ENCODE results near the gene GAP43.

The GAP43 gene

DNA sequence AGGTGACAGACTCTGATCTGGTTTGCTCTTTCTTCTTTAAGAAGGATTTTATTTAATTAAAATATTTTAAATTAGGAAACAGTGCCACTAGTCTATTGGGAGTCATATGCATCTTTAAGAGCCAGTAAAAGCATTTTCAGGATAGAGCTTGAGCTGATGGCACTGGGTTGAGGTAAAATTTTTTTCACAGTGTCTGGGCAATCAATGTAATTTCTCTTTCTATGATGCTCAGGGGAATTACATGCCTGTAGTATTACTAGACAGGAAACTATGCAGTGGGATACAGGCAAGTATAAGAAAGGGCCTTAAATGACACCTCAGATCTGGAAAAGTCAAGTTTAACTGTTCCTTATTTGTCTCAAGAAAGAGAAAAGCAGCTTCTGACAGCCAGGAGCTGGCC lies 76.4 kb downstream of the GAP43 start:
- no peak overlapping the region for H2AFZ ChIP-seq (ENCODE audit: low read depth, low read length)
- H3K27me3 ChIP-seq (ENCODE audit: insufficient read depth, low read length), result no peaks in the 10 kb centered on the region
- peaks cover 19% of the 10 kb centered on the region for H3K4me1 ChIP-seq (ENCODE audit: insufficient read depth, low read length)
- no peak overlapping the region for H3K4me3 ChIP-seq (ENCODE audit: low read length)
- no peaks in the 10 kb centered on the region for H3K36me3 ChIP-seq (ENCODE audit: insufficient read depth, low read length)
- H3K9me3 ChIP-seq (ENCODE audit: low read length), result no peaks in the 10 kb centered on the region

DNA sequence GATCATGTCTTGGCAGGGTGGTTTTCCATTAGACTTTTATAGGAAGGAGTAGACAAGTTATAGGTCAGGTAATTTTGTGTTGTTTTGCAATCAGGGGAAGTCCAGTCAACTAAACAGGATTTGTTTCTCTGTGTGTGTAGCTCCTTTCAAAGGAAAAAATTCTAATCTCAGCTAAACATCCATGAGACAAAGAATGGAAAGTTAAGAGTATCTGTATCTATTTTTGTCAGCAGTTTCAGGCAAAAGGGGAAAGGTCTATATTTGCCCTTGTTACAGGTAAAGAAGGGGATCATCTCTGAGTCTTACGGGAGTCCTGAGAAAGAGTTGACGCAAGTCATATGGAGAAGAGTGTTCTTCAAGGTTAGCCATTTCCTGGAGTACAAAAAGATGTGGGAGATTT lies 79.3 kb downstream of the GAP43 start:
- Histone ChIP-seq H3K36me3 (ENCODE audit: insufficient read depth, low read length) (no peaks in the 10 kb centered on the region), H3K4me3 (ENCODE audit: low read length) (no peak overlapping the region), H3K9me3 (ENCODE audit: low read length) (no peaks in the 10 kb centered on the region), H3K27me3 (ENCODE audit: insufficient read depth, low read length) (no peaks in the 10 kb centered on the region), H2AFZ (ENCODE audit: low read depth, low read length) (no peak overlapping the region), H3K4me1 (ENCODE audit: insufficient read depth, low read length) (peaks cover 19% of the 10 kb centered on the region)

DNA sequence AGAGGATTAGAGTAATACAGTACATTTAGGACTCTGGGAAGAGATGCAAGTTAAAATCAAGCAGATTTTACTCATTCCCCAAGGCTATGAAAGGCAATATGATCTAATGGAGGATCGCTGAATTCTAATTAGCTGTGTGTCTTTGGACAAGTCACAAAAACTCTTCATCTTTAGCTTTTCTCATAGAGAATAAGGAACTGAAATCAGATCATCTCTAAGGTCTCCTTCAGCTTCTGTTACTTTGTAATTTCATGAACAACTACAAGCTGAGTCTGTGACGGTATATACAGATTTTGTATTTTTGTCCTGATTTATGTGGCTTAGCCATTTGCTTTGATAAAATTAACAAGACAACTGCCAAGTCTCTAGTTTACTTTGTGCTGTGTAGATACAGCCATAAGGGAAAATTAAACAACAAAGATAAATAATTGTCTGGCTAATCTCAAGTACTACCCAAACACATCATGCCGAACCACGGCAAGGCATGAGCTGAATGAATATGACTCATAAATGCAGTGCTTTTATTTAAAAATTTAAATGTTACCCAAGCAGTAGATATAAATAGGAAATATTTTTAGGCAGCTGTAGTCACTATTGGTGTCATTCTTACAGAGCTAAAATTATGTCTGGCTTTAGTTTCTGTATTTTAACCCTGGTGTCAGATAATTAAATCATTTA lies 81.5 kb downstream of the GAP43 start:
- no peaks in the 10 kb centered on the region for H3K27me3 ChIP-seq (ENCODE audit: insufficient read depth, low read length)
- no peaks in the 10 kb centered on the region for H3K36me3 ChIP-seq (ENCODE audit: insufficient read depth, low read length)
- H3K9me3 ChIP-seq (ENCODE audit: low read length), result no peaks in the 10 kb centered on the region
- no peak overlapping the region for H3K4me3 ChIP-seq (ENCODE audit: low read length)
- H3K4me1 ChIP-seq (ENCODE audit: insufficient read depth, low read length), result peaks cover 5% of the 10 kb centered on the region
- H2AFZ ChIP-seq (ENCODE audit: low read depth, low read length), result no peak overlapping the region

DNA sequence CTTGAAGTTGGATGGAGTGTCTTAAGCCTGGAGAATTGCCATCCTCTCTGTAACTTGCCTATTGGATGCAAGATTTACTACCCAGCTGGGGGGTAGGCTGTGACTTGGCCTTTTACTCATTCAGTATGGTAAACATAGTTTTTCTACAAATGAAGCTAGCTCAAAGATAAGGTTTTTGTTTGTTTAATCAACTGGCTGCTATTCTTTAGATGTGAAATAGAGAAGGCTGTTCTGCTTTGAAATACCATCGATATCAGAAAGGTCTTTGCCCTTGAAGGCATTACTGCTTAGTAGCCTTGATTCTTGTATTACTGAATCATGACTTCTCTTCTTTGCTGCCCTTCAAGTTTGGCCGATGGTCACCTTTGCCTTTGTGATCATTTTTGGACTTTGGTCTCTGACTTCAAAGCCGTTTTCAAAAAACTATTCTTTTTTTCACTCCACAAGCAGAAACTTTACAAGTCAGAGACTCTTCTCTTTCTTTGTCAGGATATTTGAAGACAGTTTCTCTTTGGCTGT lies 83.1 kb downstream of the GAP43 start:
- no peaks in the 10 kb centered on the region for H3K36me3 ChIP-seq (ENCODE audit: insufficient read depth, low read length)
- H2AFZ ChIP-seq (ENCODE audit: low read depth, low read length), result no peak overlapping the region
- H3K4me1 ChIP-seq (ENCODE audit: insufficient read depth, low read length), result no peaks in the 10 kb centered on the region
- H3K4me3 ChIP-seq (ENCODE audit: low read length), result no peak overlapping the region
- H3K9me3 ChIP-seq (ENCODE audit: low read length), result no peaks in the 10 kb centered on the region
- no peaks in the 10 kb centered on the region for H3K27me3 ChIP-seq (ENCODE audit: insufficient read depth, low read length)

DNA sequence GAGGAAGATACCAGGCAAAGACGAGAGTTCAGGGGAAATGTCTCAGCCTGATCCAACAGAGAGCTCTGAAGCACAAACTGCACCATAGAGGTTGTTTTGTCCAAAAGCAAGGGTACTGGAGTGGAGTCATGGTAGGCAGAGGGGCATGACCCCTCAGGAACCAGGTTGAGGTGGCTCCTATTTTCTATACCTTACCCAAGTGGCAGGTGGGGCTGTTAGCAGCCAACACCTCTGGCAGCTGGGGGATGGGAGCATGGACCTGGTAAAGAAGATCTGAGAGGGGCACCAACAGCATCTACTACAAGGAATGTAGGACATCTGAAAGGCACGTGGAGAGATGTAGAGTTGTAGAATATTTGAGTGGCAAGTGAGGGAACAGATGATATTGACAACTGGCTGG lies 85.2 kb downstream of the GAP43 start:
- Histone ChIP-seq H3K4me1 (ENCODE audit: insufficient read depth, low read length) (no peaks in the 10 kb centered on the region), H3K9me3 (ENCODE audit: low read length) (no peaks in the 10 kb centered on the region), H3K27me3 (ENCODE audit: insufficient read depth, low read length) (no peaks in the 10 kb centered on the region), H3K4me3 (ENCODE audit: low read length) (no peak overlapping the region), H3K36me3 (ENCODE audit: insufficient read depth, low read length) (no peaks in the 10 kb centered on the region), H2AFZ (ENCODE audit: low read depth, low read length) (no peak overlapping the region)

DNA sequence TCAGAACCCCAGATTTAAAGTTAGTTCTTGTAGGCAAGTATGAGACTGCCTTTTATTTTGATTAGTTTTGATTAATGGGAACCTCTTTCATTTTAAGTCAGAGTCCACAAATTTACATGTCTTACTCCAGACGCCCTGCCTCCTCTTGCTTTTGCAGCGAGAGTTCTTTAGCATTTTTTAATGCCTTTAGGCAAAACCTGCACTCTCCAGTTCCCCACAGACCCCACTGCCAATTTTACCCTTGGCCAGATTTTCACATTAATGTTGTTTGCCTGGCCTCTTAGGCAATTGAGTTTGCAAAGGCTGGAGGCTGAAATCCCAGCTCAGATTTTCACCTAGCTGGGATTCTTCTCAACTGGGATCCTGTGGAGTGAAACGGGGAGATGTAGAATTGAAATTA lies 85.8 kb downstream of the GAP43 start:
- Histone ChIP-seq H3K36me3 (ENCODE audit: insufficient read depth, low read length) (no peaks in the 10 kb centered on the region), H3K9me3 (ENCODE audit: low read length) (no peaks in the 10 kb centered on the region), H3K4me3 (ENCODE audit: low read length) (no peak overlapping the region), H2AFZ (ENCODE audit: low read depth, low read length) (no peak overlapping the region), H3K4me1 (ENCODE audit: insufficient read depth, low read length) (no peaks in the 10 kb centered on the region), H3K27me3 (ENCODE audit: insufficient read depth, low read length) (no peaks in the 10 kb centered on the region)

DNA sequence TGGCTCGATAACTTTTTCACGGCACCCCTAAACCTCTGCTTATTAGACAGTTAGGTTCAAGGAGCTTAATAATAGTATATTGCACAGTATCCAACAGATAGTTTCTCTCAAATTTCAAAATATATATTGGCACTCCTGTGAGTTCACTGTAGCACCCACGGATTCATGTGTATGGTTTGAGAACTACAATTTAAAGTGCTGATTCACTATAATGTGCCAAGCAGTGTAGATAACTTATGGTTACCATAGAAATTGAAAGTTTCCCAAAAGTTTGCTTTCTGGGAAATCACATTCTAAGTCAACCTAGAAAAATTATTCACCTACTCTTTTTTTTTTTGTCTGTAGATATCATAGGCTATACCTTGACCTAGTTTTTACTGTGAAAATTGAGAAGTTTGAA lies 86.6 kb downstream of the GAP43 start:
- no peaks in the 10 kb centered on the region for H3K9me3 ChIP-seq (ENCODE audit: low read length)
- no peaks in the 10 kb centered on the region for H3K27me3 ChIP-seq (ENCODE audit: insufficient read depth, low read length)
- no peaks in the 10 kb centered on the region for H3K4me1 ChIP-seq (ENCODE audit: insufficient read depth, low read length)
- no peak overlapping the region for H3K4me3 ChIP-seq (ENCODE audit: low read length)
- H3K36me3 ChIP-seq (ENCODE audit: insufficient read depth, low read length), result no peaks in the 10 kb centered on the region
- no peak overlapping the region for H2AFZ ChIP-seq (ENCODE audit: low read depth, low read length)

DNA sequence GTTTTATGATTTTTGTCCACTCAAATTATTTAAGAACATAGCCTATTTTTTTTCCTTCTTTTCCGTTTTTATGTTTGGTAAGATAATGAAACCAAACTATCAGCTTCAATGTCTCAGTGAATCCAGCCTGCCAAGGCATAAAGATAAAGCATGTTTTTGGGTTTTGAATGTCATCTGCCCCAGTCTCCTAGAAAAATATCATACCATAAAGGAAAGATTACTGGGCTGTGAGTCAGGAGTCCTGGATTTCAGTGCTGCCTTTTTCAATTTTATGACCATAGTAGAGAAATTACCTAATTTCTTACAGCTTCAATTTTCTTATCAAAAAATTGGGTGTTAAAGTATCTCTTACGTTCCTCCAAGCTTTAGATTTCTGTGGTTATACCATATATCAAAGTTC lies 87.5 kb downstream of the GAP43 start:
- H3K36me3 ChIP-seq (ENCODE audit: insufficient read depth, low read length), result no peaks in the 10 kb centered on the region
- no peaks in the 10 kb centered on the region for H3K27me3 ChIP-seq (ENCODE audit: insufficient read depth, low read length)
- no peaks in the 10 kb centered on the region for H3K9me3 ChIP-seq (ENCODE audit: low read length)
- no peak overlapping the region for H3K4me3 ChIP-seq (ENCODE audit: low read length)
- H3K4me1 ChIP-seq (ENCODE audit: insufficient read depth, low read length), result no peaks in the 10 kb centered on the region
- H2AFZ ChIP-seq (ENCODE audit: low read depth, low read length), result no peak overlapping the region

DNA sequence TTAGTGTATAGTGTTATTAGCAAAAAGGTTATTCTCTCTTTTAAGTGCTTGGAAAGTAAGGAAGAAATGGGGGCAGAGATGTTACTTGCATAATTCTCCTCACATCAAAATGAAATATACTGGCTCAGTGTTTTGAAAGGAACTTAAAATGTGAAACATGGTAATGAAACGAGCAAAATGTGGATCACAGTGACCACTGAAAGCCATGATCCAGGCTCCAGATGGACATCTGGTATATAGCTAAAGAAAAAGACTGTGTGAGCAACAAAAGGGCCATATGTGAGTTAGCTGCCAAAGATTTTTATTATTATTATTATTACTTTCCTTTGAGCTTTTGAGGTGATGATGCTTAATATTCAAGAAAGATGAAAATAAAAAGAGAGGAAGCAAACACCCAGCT lies 89.6 kb downstream of the GAP43 start:
- no peak overlapping the region for H2AFZ ChIP-seq (ENCODE audit: low read depth, low read length)
- no peaks in the 10 kb centered on the region for H3K9me3 ChIP-seq (ENCODE audit: low read length)
- no peaks in the 10 kb centered on the region for H3K27me3 ChIP-seq (ENCODE audit: insufficient read depth, low read length)
- no peak overlapping the region for H3K4me3 ChIP-seq (ENCODE audit: low read length)
- no peaks in the 10 kb centered on the region for H3K36me3 ChIP-seq (ENCODE audit: insufficient read depth, low read length)
- no peaks in the 10 kb centered on the region for H3K4me1 ChIP-seq (ENCODE audit: insufficient read depth, low read length)

DNA sequence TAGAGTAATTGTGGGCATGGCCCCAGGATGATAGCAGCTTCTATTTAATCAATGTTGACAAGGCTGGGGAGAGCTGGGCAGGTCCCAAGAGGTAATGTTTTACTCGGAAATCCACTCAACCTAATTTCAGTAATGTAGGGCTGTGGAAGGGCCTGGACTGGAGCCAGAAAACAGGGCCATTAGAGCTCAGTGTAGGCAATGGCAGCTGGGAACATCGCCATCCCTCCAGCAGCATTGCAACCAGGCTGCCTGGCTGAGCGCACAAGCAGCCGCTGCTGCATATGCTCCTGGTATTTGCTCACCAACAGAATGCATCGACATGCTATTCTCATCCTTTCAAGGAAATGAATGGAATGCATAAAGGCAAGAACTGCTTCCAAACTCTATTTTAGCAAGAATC lies 90.0 kb downstream of the GAP43 start:
- no peaks in the 10 kb centered on the region for H3K27me3 ChIP-seq (ENCODE audit: insufficient read depth, low read length)
- H3K4me1 ChIP-seq (ENCODE audit: insufficient read depth, low read length), result no peaks in the 10 kb centered on the region
- no peak overlapping the region for H3K4me3 ChIP-seq (ENCODE audit: low read length)
- H2AFZ ChIP-seq (ENCODE audit: low read depth, low read length), result no peak overlapping the region
- no peaks in the 10 kb centered on the region for H3K36me3 ChIP-seq (ENCODE audit: insufficient read depth, low read length)
- H3K9me3 ChIP-seq (ENCODE audit: low read length), result no peaks in the 10 kb centered on the region

DNA sequence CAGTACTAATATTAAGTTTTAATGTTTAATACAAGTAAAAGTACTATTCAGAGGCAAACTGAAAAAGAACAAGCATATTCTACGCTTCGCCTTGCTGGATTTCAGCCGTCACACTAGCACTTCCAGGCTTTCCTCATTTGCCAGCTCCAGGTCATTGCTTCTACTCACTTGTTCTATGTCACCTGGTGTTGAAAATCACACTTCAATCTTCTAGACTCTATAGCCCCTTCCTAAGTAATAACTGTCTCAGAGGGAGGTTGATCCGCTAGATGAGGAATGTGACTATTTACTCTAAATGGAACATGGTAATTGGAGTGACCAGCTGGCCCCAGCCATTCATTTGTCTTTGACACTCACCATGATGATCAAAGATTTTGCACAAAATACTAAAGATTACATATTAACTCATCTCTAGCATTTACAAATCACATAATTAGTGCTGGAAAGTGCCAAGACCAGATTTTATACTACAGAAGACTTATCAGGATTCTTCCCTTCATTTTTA lies 92.0 kb downstream of the GAP43 start:
- Histone ChIP-seq H3K36me3 (ENCODE audit: insufficient read depth, low read length) (no peaks in the 10 kb centered on the region), H2AFZ (ENCODE audit: low read depth, low read length) (no peak overlapping the region), H3K27me3 (ENCODE audit: insufficient read depth, low read length) (no peaks in the 10 kb centered on the region), H3K4me1 (ENCODE audit: insufficient read depth, low read length) (no peaks in the 10 kb centered on the region), H3K4me3 (ENCODE audit: low read length) (no peak overlapping the region), H3K9me3 (ENCODE audit: low read length) (no peaks in the 10 kb centered on the region)

DNA sequence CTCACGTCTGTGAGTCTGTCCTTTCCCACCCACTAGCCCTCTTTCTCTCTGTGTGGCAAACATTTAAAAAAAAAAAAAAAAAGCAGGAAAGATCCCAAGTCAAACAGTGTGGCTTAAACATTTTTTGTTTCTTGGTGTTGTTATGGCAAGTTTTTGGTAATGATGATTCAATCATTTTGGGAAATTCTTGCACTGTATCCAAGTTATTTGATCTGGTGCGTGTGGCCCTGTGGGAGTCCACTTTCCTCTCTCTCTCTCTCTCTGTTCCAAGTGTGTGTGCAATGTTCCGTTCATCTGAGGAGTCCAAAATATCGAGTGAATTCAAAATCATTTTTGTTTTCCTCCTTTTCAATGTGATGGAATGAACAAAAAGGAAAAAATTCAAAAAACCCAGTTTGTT lies 97.7 kb downstream of the GAP43 start:
- no peak overlapping the region for H3K4me3 ChIP-seq (ENCODE audit: low read length)
- H3K36me3 ChIP-seq (ENCODE audit: insufficient read depth, low read length), result peaks cover 9% of the 10 kb centered on the region
- no peaks in the 10 kb centered on the region for H3K4me1 ChIP-seq (ENCODE audit: insufficient read depth, low read length)
- H2AFZ ChIP-seq (ENCODE audit: low read depth, low read length), result no peak overlapping the region
- H3K9me3 ChIP-seq (ENCODE audit: low read length), result no peaks in the 10 kb centered on the region
- no peaks in the 10 kb centered on the region for H3K27me3 ChIP-seq (ENCODE audit: insufficient read depth, low read length)

DNA sequence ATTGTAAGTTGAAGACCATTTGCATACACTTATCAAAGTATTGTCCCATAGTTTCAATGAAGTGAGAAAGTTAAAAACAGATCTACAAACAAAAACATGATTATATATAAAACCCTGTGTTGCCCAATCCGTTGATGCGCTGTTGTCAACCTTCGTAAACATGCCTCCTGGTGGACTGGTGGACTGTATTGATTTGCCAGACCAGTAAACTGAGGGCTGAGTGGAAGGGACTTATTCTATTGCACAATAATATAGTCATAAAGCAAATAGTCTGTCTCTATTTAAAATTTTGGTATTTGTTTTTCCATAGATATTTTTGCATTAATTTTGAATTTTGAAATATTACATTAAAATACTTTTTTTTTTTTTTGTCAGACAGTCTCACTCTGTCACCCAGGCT lies 102.5 kb downstream of the GAP43 start:
- Histone ChIP-seq H3K36me3 (ENCODE audit: insufficient read depth, low read length) (peaks cover 9% of the 10 kb centered on the region), H3K27me3 (ENCODE audit: insufficient read depth, low read length) (no peaks in the 10 kb centered on the region), H3K4me3 (ENCODE audit: low read length) (no peak overlapping the region), H3K9me3 (ENCODE audit: low read length) (no peaks in the 10 kb centered on the region), H2AFZ (ENCODE audit: low read depth, low read length) (no peak overlapping the region), H3K4me1 (ENCODE audit: insufficient read depth, low read length) (no peaks in the 10 kb centered on the region)

DNA sequence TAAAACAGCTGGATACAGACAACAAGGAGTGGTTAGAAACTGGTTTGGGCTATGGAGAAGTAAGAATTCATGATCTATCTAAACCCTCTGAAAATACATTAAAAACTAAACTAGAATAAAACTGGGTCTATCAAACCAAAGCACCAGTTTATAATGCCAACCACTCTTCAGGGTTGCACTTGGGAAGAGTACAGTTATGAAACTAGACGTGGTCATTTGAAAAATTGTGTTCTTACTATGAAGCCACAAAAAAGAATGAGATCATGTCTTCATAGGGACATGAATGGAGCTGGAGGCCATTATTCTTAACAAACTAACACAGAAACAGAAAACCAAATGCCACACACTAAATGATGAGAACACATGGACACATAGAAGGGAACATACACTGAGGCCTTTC lies 103.8 kb downstream of the GAP43 start:
- H3K27me3 ChIP-seq (ENCODE audit: insufficient read depth, low read length), result no peaks in the 10 kb centered on the region
- H3K4me1 ChIP-seq (ENCODE audit: insufficient read depth, low read length), result no peaks in the 10 kb centered on the region
- no peak overlapping the region for H3K4me3 ChIP-seq (ENCODE audit: low read length)
- peaks cover 2% of the 10 kb centered on the region for H3K36me3 ChIP-seq (ENCODE audit: insufficient read depth, low read length)
- H3K9me3 ChIP-seq (ENCODE audit: low read length), result no peaks in the 10 kb centered on the region
- H2AFZ ChIP-seq (ENCODE audit: low read depth, low read length), result no peak overlapping the region

All from neuron (in vitro differentiated cells).